HG03025 (cell line): ENCODE data around the gene CMTM6.

ENCODE experiments used
- ATAC-seq: cut with Tn5 transposase; IDR thresholded peaks from one replicate; pipeline ENCODE4 v1.9.1; 2021; ENCODE audit warnings: mild to moderate bottlenecking, moderate library complexity; ENCODE audit not compliant: unreplicated experiment, low FRiP score

Gene CMTM6

GRCh38 chr3:32450426-32450825, 52.2 kb downstream of the CMTM6 start:
- ATAC-seq: no peak

GRCh38 chr3:32449691-32450090, 53.0 kb downstream of the CMTM6 start:
- ATAC-seq: no peak

- no peak for ATAC-seq
Observed at GRCh38 chr3:32448686-32449474, 53.8 kb downstream of the CMTM6 start.

- no peak for ATAC-seq
Observed at GRCh38 chr3:32447865-32448400, 54.7 kb downstream of the CMTM6 start.

- ATAC-seq: no peak
Observed at GRCh38 chr3:32443478-32443877, 59.2 kb downstream of the CMTM6 start.

GRCh38 chr3:32442766-32443165, 59.9 kb downstream of the CMTM6 start:
- no peak for ATAC-seq

GRCh38 chr3:32440611-32441350, 61.9 kb downstream of the CMTM6 start:
- ATAC-seq: no peak

GRCh38 chr3:32439421-32439820, 63.2 kb downstream of the CMTM6 start:
- ATAC-seq: peak; percentile 24

GRCh38 chr3:32438596-32439344, 63.9 kb downstream of the CMTM6 start:
- ATAC-seq: peak; percentile 96

- ATAC-seq: no peak
Observed at GRCh38 chr3:32437896-32438295, 64.8 kb downstream of the CMTM6 start.

GRCh38 chr3:32436816-32437189, 65.8 kb downstream of the CMTM6 start:
- no peak for ATAC-seq

- ATAC-seq: no peak
Observed at GRCh38 chr3:32435911-32436815, 66.5 kb downstream of the CMTM6 start.

- ATAC-seq: no peak
Observed at GRCh38 chr3:32434206-32434605, 68.4 kb downstream of the CMTM6 start.

- peak; percentile 43 for ATAC-seq
Observed at GRCh38 chr3:32432711-32433530, 69.7 kb downstream of the CMTM6 start.

- no peak for ATAC-seq
Observed at GRCh38 chr3:32432045-32432710, 70.5 kb downstream of the CMTM6 start.

- ATAC-seq: no peak
Observed at GRCh38 chr3:32431481-32431880, 71.2 kb downstream of the CMTM6 start.
